NCI-H82 treated with DMSO at 0.1 percent for 48 hours (cell line): ENCODE results near the gene ZBTB7C.

Source experiments
- DNase-seq: peaks from one replicate; lab custom pipeline; 2025; ENCODE audit not compliant: unreplicated experiment; lab: John Stamatoyannopoulos, UW

The ZBTB7C gene

GRCh38 chr18:48045744-48046143, 363.4 kb downstream of the ZBTB7C start:
- DNase-seq: no peak

- DNase-seq: no peak
These were observed 364.2 kb downstream of the ZBTB7C start for GRCh38 chr18:48044944-48045343.

GRCh38 chr18:48043166-48043565, 366.0 kb downstream of the ZBTB7C start:
- no peak for DNase-seq

GRCh38 chr18:48042431-48042830, 366.8 kb downstream of the ZBTB7C start:
- no peak for DNase-seq

- no peak for DNase-seq
These were observed 368.6 kb downstream of the ZBTB7C start for GRCh38 chr18:48040457-48041110.

- no peak for DNase-seq
These were observed 369.4 kb downstream of the ZBTB7C start for GRCh38 chr18:48039769-48040215.

GRCh38 chr18:48038636-48039035, 370.5 kb downstream of the ZBTB7C start:
- no peak for DNase-seq

- DNase-seq: peak; percentile 2
These were observed 371.5 kb downstream of the ZBTB7C start for GRCh38 chr18:48037481-48038271.

- DNase-seq: no peak
These were observed 372.4 kb downstream of the ZBTB7C start for GRCh38 chr18:48036641-48037421.

- DNase-seq: no peak
These were observed 373.0 kb downstream of the ZBTB7C start for GRCh38 chr18:48036226-48036625.

GRCh38 chr18:48035556-48035860, 373.7 kb downstream of the ZBTB7C start:
- DNase-seq: no peak

- peak; percentile 11 for DNase-seq
These were observed 374.3 kb downstream of the ZBTB7C start for GRCh38 chr18:48034651-48035555.

GRCh38 chr18:48033790-48034650, 375.2 kb downstream of the ZBTB7C start:
- DNase-seq: no peak

GRCh38 chr18:48032876-48033789, 376.1 kb downstream of the ZBTB7C start:
- no peak for DNase-seq

GRCh38 chr18:48031641-48032040, 377.5 kb downstream of the ZBTB7C start:
- no peak for DNase-seq

- DNase-seq: peak; percentile 79
These were observed 378.3 kb downstream of the ZBTB7C start for GRCh38 chr18:48030616-48031480.

GRCh38 chr18:48029296-48029986, 379.7 kb downstream of the ZBTB7C start:
- DNase-seq: no peak
